GM18870 (cell line): ENCODE results near the gene TNS4.

ENCODE experiments used
- ATAC-seq: cut with Tn5 transposase; IDR thresholded peaks from one replicate; pipeline ENCODE4 v1.9.1; 2021; ENCODE audit warnings: moderate library complexity; ENCODE audit not compliant: unreplicated experiment

TNS4 gene

GRCh38 chr17:40442392-40443195 lies 58.8 kb downstream of the TNS4 start:
- no peak for ATAC-seq

- no peak for ATAC-seq
These were observed 61.3 kb downstream of the TNS4 start for GRCh38 chr17:40440166-40440565.

- no peak for ATAC-seq
These were observed 64.2 kb downstream of the TNS4 start for GRCh38 chr17:40437095-40437732.

GRCh38 chr17:40436636-40437035 lies 64.8 kb downstream of the TNS4 start:
- ATAC-seq = no peak

- ATAC-seq = no peak
These were observed 67.6 kb downstream of the TNS4 start for GRCh38 chr17:40433551-40434415.

GRCh38 chr17:40432864-40433528 lies 68.4 kb downstream of the TNS4 start:
- ATAC-seq = no peak

- no peak for ATAC-seq
These were observed 70.2 kb downstream of the TNS4 start for GRCh38 chr17:40431231-40431602.

- no peak for ATAC-seq
These were observed 70.9 kb downstream of the TNS4 start for GRCh38 chr17:40430272-40431230.

- ATAC-seq = no peak
These were observed 74.4 kb downstream of the TNS4 start for GRCh38 chr17:40427002-40427491.
